Measurements from ENCODE around the gene PI16. TPM values are rescaled to one million over a fixed set of nuclear protein-coding genes. Genes with fewer than 3 reads are reported as not detected.

The PI16 gene, protein sequence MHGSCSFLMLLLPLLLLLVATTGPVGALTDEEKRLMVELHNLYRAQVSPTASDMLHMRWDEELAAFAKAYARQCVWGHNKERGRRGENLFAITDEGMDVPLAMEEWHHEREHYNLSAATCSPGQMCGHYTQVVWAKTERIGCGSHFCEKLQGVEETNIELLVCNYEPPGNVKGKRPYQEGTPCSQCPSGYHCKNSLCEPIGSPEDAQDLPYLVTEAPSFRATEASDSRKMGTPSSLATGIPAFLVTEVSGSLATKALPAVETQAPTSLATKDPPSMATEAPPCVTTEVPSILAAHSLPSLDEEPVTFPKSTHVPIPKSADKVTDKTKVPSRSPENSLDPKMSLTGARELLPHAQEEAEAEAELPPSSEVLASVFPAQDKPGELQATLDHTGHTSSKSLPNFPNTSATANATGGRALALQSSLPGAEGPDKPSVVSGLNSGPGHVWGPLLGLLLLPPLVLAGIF
- 0.10 TPM for polyA plus RNA-seq (2013, experiment 1 of 2)
- 0.12 TPM for polyA plus RNA-seq (2013, experiment 2 of 2)

DNA sequence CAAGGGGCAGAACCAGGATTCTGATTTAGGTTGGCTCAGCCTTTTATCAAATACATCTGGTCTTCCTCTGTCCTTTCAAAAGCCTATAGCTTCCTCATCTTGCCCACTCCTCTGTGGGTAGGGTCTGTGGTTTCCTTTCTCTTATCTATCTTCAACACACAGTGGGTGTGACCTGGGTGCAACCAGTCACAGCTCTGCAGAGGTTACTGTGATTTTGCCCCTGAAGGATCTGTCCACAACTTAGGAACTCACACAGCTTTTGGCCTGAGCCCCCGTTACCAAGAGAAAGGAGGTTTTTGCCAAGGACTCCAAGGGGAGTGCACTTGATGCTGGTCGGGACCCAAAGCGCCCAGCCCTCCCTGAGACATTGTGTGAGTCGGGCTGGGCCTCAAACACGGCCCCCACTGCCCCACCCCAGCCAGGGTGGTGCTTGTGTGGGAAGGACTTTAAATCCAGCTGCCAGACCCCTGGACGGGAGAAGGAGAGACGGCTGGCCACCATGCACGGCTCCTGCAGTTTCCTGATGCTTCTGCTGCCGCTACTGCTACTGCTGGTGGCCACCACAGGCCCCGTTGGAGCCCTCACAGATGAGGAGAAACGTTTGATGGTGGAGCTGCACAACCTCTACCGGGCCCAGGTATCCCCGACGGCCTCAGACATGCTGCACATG, at the start of gene PI16:
PI16 (plus strand) TSS at position 477 of the 670 bp plus-strand sequence; CDS start at position 500, 23 bp downstream.
- no peak within 1 kb of the TSS for H2BK120ac ChIP-seq (ENCODE audit: low read depth, low read length)
- H3K36me3 ChIP-seq (replicated peaks in 1 of 2; ENCODE audit: control insufficient read depth in 2 of 2, insufficient read depth in 2 of 2, low read length in 2 of 2), result no peaks in the 10 kb centered on the region
- no peak within 1 kb of the TSS for H3K18ac ChIP-seq (ENCODE audit: low read length)
- no peak within 1 kb of the TSS for H2BK12ac ChIP-seq (ENCODE audit: low read length)
- no peak within 1 kb of the TSS for H2BK5ac ChIP-seq (ENCODE audit: low read length)
- no peak within 1 kb of the TSS for H2AK5ac ChIP-seq (ENCODE audit: low read depth, low read length)
- peaks cover 0 to 2% of the 10 kb centered on the region in 2 donors for H3K4me1 ChIP-seq (ENCODE audit: control insufficient read depth in 2 of 2, insufficient read depth in 1 of 2, low read depth in 1 of 2, low read length in 2 of 2)
- H3K4ac ChIP-seq (ENCODE audit: low read length), result no peak within 1 kb of the TSS
- H3K27ac ChIP-seq (replicated peaks; ENCODE audit: low read length), result no peak within 1 kb of the TSS
- no peak within 1 kb of the TSS for H3K9ac ChIP-seq (ENCODE audit: low read depth, low read length, poor library complexity)
- no CpG with 5 or more reads among the region's 14 CpGs for WGBS, 2 donors (ENCODE audit: extremely low coverage in 2 of 2, insufficient read length in 2 of 2, insufficient replicate concordance in 1 of 2)
- no peak within 1 kb of the TSS for H4K8ac ChIP-seq (ENCODE audit: low read depth, low read length)
- no peak for DNase-seq (ENCODE audit: low spot score)
- H2BK15ac ChIP-seq (ENCODE audit: low read length), result no peak within 1 kb of the TSS
- no peaks in the 10 kb centered on the region for H3K9me3 ChIP-seq (replicated peaks in 1 of 2; ENCODE audit: control insufficient read depth in 2 of 2, insufficient read depth in 1 of 2, low read depth in 1 of 2, low read length in 2 of 2)
- H3K4me3 ChIP-seq (ENCODE audit: low read length in 2 of 2), result peak within 1 kb of the TSS in 1 of 2 donors; percentile 20
- no peak within 1 kb of the TSS for H2AFZ ChIP-seq (ENCODE audit: low read length)
- H4K91ac ChIP-seq (ENCODE audit: low read depth, low read length, poor library complexity), result no peak within 1 kb of the TSS
- peaks cover 0 to 27% (median 0%) of the 10 kb centered on the region in 3 experiments for H3K27me3 ChIP-seq (ENCODE audit: control insufficient read depth in 3 of 3, insufficient read depth in 3 of 3, low read depth in 1 of 3, low read length in 3 of 3)
- H3K4me2 ChIP-seq (ENCODE audit: insufficient read depth, low read length, poor library complexity, severe bottlenecking), result no peak within 1 kb of the TSS
- H3K14ac ChIP-seq (ENCODE audit: low read length), result no peak within 1 kb of the TSS
- H3K23ac ChIP-seq (ENCODE audit: low read depth, low read length, poor library complexity), result no peak within 1 kb of the TSS
- no peaks in the 10 kb centered on the region for H3K79me1 ChIP-seq (ENCODE audit: low read depth, low read length)

DNA sequence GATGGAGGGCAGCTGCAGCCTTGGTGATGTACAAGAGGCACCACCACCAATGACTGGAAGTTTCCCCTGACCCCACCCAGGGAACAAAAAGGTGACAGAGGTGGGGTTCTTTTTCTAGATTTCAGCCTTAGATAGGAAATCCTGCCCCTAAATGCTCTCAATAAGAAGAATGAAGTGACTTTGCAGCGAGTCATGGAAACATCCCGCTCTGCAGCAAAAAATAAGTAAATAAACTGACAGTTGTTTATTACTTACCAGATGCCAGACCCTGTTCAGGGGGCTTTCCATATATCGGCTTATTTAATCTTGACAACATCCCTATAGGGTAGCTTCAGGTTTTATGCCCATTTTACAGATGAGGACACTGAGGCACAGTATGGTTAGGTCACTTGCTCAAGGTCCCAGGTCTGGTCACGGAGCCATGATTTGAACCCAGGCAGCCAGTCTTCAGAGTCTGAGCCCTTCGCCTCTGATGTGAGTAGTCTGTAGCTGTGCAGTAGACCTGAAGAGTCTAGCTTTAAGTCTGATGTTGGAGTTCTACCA, 49.6 kb upstream of the PI16 start:
- no peak for DNase-seq (ENCODE audit: low spot score)
- Histone ChIP-seq H4K91ac (ENCODE audit: low read depth, low read length, poor library complexity) (no peak overlapping the region), H3K18ac (ENCODE audit: low read length) (no peak overlapping the region), H3K9ac (ENCODE audit: low read depth, low read length, poor library complexity) (no peak overlapping the region), H2BK12ac (ENCODE audit: low read length) (no peak overlapping the region), H3K4me3 (ENCODE audit: low read length in 2 of 2) (no peak overlapping the region), H3K79me1 (ENCODE audit: low read depth, low read length) (no peaks in the 10 kb centered on the region), H3K27ac (replicated peaks; ENCODE audit: low read length) (no peak overlapping the region), H3K4ac (ENCODE audit: low read length) (no peak overlapping the region), H3K4me1 (ENCODE audit: control insufficient read depth in 2 of 2, insufficient read depth in 1 of 2, low read depth in 1 of 2, low read length in 2 of 2) (peaks cover 0 to 15% of the 10 kb centered on the region in 2 donors), H3K9me3 (replicated peaks in 1 of 2; ENCODE audit: control insufficient read depth in 2 of 2, insufficient read depth in 1 of 2, low read depth in 1 of 2, low read length in 2 of 2) (no peaks in the 10 kb centered on the region), H3K4me2 (ENCODE audit: insufficient read depth, low read length, poor library complexity, severe bottlenecking) (no peak overlapping the region), H3K27me3 (ENCODE audit: control insufficient read depth in 3 of 3, insufficient read depth in 3 of 3, low read depth in 1 of 3, low read length in 3 of 3) (no peaks in the 10 kb centered on the region), H2AFZ (ENCODE audit: low read length) (no peak overlapping the region), H3K14ac (ENCODE audit: low read length) (no peak overlapping the region), H2BK120ac (ENCODE audit: low read depth, low read length) (no peak overlapping the region), H3K36me3 (replicated peaks in 1 of 2; ENCODE audit: control insufficient read depth in 2 of 2, insufficient read depth in 2 of 2, low read length in 2 of 2) (peaks cover 2 to 32% of the 10 kb centered on the region in 2 donors), H2BK15ac (ENCODE audit: low read length) (no peak overlapping the region), H3K23ac (ENCODE audit: low read depth, low read length, poor library complexity) (no peak overlapping the region), H4K8ac (ENCODE audit: low read depth, low read length) (no peak overlapping the region), H2BK5ac (ENCODE audit: low read length) (no peak overlapping the region), H2AK5ac (ENCODE audit: low read depth, low read length) (no peak overlapping the region)
- WGBS, 2 donors (ENCODE audit: extremely low coverage in 2 of 2, insufficient read length in 2 of 2, insufficient replicate concordance in 1 of 2), result no CpG with 5 or more reads among the region's 5 CpGs

DNA sequence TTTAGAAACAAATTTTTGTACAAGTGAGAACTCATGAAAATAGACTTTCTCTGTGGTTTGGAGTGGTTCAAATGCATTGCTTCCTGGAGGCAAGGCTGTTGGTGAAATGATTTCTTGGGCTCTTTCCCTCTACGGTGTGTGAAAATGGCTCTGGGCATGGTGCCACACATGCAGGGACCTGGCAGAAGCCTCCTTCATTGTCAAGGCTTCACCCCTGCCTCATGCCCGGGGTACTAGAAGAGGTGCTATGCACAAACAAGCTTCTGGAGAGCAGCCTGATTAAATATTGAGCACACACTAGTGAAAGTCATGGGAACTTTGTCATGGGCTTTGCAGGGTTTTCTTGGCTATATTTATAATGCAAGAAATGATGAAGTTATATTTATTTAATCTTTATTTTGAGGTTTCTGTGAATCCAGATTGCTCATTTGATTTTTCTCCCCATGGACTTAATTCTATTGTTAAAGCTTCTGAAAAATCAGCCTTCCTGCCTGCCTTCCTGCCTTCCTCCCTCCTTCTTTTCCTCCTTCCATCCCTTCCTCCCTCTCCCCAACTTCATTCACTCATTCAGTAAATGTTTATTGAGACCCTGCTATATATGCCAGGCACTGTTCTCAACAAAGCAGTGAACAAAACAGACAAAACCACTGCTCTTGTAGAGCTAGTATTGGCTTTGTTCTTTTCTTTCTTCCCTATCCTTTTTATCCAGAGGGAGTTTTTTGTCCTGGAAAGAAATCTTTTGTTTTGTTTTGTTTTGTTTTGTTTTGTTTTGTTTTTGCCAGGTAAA, 47.8 kb upstream of the PI16 start:
- Histone ChIP-seq H3K23ac (ENCODE audit: low read depth, low read length, poor library complexity) (no peak overlapping the region), H3K79me1 (ENCODE audit: low read depth, low read length) (no peaks in the 10 kb centered on the region), H3K4me1 (ENCODE audit: control insufficient read depth in 2 of 2, insufficient read depth in 1 of 2, low read depth in 1 of 2, low read length in 2 of 2) (peaks cover 0 to 15% of the 10 kb centered on the region in 2 donors), H3K9me3 (replicated peaks in 1 of 2; ENCODE audit: control insufficient read depth in 2 of 2, insufficient read depth in 1 of 2, low read depth in 1 of 2, low read length in 2 of 2) (no peaks in the 10 kb centered on the region), H3K14ac (ENCODE audit: low read length) (no peak overlapping the region), H3K4me3 (ENCODE audit: low read length in 2 of 2) (no peak overlapping the region), H2BK5ac (ENCODE audit: low read length) (no peak overlapping the region), H3K27me3 (ENCODE audit: control insufficient read depth in 3 of 3, insufficient read depth in 3 of 3, low read depth in 1 of 3, low read length in 3 of 3) (no peaks in the 10 kb centered on the region), H3K36me3 (replicated peaks in 1 of 2; ENCODE audit: control insufficient read depth in 2 of 2, insufficient read depth in 2 of 2, low read length in 2 of 2) (peaks cover 2 to 32% of the 10 kb centered on the region in 2 donors), H4K8ac (ENCODE audit: low read depth, low read length) (no peak overlapping the region), H3K18ac (ENCODE audit: low read length) (no peak overlapping the region), H3K4ac (ENCODE audit: low read length) (no peak overlapping the region), H3K4me2 (ENCODE audit: insufficient read depth, low read length, poor library complexity, severe bottlenecking) (no peak overlapping the region), H2AK5ac (ENCODE audit: low read depth, low read length) (no peak overlapping the region), H3K9ac (ENCODE audit: low read depth, low read length, poor library complexity) (no peak overlapping the region), H3K27ac (replicated peaks; ENCODE audit: low read length) (no peak overlapping the region), H2BK12ac (ENCODE audit: low read length) (no peak overlapping the region), H2BK120ac (ENCODE audit: low read depth, low read length) (no peak overlapping the region), H2BK15ac (ENCODE audit: low read length) (no peak overlapping the region), H2AFZ (ENCODE audit: low read length) (no peak overlapping the region), H4K91ac (ENCODE audit: low read depth, low read length, poor library complexity) (no peak overlapping the region)
- no peak for DNase-seq (ENCODE audit: low spot score)
- no CpG with 5 or more reads among the region's 2 CpGs for WGBS, 2 donors (ENCODE audit: extremely low coverage in 2 of 2, insufficient read length in 2 of 2, insufficient replicate concordance in 1 of 2)

All from neuronal stem cell (in vitro differentiated cells).